Erythroblast (primary cell): ENCODE results near the gene MYO6.

ENCODE experiments used
- GATA1 ChIP-seq: IDR thresholded peaks from 2 replicates; pipeline ENCODE4 v1.6.1; 2011; ENCODE audit warnings: low read depth, mild to moderate bottlenecking, control low read depth, low read length, moderate library complexity
- POLR2A ChIP-seq: IDR thresholded peaks from 2 replicates; pipeline ENCODE4 v1.6.1; 2011; ENCODE audit warnings: mild to moderate bottlenecking, low read length

- no peak for TF ChIP-seq POLR2A
- TF ChIP-seq GATA1: no peak
Observed at GRCh38 chr6:75758061-75758460, 9.0 kb downstream of the MYO6 start.
